GM13976 (cell line): ENCODE measurements around the gene RPL35.

Experiments used
- DNase-seq: peaks from one replicate; pipeline ENCODE4 v3.0.0; 2012; ENCODE audit warnings: low spot score
- CTCF ChIP-seq: IDR thresholded peaks from 2 replicates; pipeline ENCODE4 v1.5.1; 2012; ENCODE audit warnings: borderline replicate concordance, mild to moderate bottlenecking; ENCODE audit not compliant: insufficient read depth; ENCODE audit errors: extremely low read depth, missing control alignments, control extremely low read depth
- in situ Hi-C: fragments of 300-500 bp; cut with MboI; formaldehyde crosslinking; loops from one replicate; pipeline ENCODE4 v1.12.0; 2022; ENCODE audit warnings: low sequenced_read_pairs, mixed read lengths, inconsistent platforms; ENCODE audit not compliant: unreplicated experiment

RPL35 gene

DNA sequence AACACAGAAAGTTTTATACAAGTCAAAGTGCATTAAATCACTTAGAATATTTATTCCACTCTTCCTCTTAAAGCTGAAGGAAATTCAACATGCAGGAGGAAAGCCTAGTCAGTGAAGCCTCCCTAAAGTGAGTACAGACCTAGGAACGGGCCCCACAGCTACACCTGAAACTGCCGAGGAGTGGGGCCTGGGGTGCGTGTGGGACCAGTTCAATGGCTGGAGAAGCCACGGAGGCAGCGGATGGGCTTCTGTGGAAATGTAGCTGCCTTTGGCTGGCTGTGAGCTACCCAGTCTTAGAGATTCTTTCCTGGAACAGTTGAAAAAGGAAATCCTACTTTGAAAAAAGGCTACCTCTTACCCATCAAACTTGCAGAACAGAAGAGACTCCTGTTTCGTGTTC lies 16.8 kb upstream of the RPL35 start:
- TF ChIP-seq CTCF: no peak
- in situ Hi-C loops: no loop called here
- no peak for DNase-seq

GRCh38 chr9:124878021-124878420 lies 16.3 kb upstream of the RPL35 start:
- DNase-seq: no peak
- no peak for TF ChIP-seq CTCF
- in situ Hi-C loops: no loop called here

- in situ Hi-C loops: no loop called here
Measured at GRCh38 chr9:124877021-124877782, 15.4 kb upstream of the RPL35 start.

GRCh38 chr9:124875501-124875900 lies 13.7 kb upstream of the RPL35 start:
- no peak for TF ChIP-seq CTCF
- in situ Hi-C loops: no loop called here
- DNase-seq: no peak

More at GRCh38 chr9:124877021-124877782, 15.4 kb upstream of the RPL35 start:
- no peak for TF ChIP-seq CTCF
- no peak for DNase-seq

DNA sequence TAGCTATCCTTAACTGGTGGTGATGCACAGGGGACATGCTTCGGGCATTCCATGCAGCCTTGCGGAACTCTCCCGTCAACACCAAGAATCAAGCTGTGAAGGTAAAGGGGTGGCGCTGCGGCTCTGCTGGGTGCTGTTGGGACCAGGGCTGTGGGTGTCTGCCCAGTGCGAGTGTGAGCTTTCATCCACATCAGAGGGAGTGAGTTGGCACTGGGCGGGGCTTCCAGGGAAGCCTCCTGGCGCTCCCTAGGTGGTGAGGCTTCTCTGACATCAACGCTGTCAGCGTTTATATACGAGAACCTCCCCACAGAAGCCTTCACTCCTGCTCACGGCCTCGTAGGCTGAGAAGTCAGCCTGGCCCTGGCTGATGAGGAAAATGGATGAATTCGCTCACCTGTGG lies 11.9 kb upstream of the RPL35 start:
- no peak for DNase-seq
- TF ChIP-seq CTCF: no peak
- in situ Hi-C loops: loop anchor here (25.0 kb wide), 1 partner anchor 489 kb away; no protein-coding TSS in a partner anchor

DNA sequence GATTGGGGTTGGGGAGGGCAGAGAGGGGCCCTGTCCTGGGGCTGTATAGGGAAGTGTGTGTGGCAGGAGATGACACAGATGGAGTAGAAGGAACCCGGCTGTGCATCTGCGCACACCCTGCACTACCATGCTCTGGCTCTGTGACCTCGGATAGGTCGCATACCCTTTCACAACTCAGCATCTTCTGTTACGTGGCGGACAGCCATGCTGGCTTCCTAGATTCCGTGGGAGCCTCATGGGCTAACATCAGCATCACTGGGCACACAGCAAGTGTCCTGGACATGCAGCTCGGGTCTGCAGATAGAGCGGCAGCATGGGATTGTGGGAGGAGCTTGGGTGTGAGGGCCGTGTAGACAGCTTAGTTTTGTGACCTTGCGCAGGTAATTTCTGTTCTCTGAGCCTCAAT lies 9.4 kb upstream of the RPL35 start:
- DNase-seq: no peak
- TF ChIP-seq CTCF: no peak
- in situ Hi-C loops: loop anchor here (25.0 kb wide), 1 partner anchor 491 kb away; no protein-coding TSS in a partner anchor
